ENCODE data around the gene ZNF534.
A peak's percentile ranks its signal among the peaks of the same experiment; 100 is the strongest.
"Not testable (repeated sequence)": the region's sequence is repeated elsewhere in the genome, so short reads cannot be mapped to it uniquely, and the experiment has no call there.

ZNF534 gene

GRCh38 chr19:52474351-52475127 lies 45.6 kb downstream of the ZNF534 start:
- H3K27ac ChIP-seq (ENCODE audit: low read length, poor library complexity, severe bottlenecking) = no peak overlapping the region
- no peak overlapping the region for H3K14ac ChIP-seq (ENCODE audit: low read length in 2 of 2)
- no peaks in the 10 kb centered on the region for H3K4me1 ChIP-seq (ENCODE audit: control insufficient read depth, insufficient read depth, low read depth, low read length)
- no peaks in the 10 kb centered on the region for H3K27me3 ChIP-seq (ENCODE audit: control insufficient read depth in 1 of 2, insufficient read depth in 1 of 2, low read length in 2 of 2)
- no peak overlapping the region for H3K23ac ChIP-seq (ENCODE audit: low read length in 2 of 2)
- 97% methylated on average over 3 of the region's 7 CpGs for WGBS
- H2AFZ ChIP-seq (ENCODE audit: low read depth, low read length) = no peak overlapping the region
- H2BK5ac ChIP-seq (ENCODE audit: low read depth, low read length, poor library complexity, severe bottlenecking) = no peak overlapping the region
- no peak overlapping the region for H3K4me2 ChIP-seq (ENCODE audit: low read length, poor library complexity, severe bottlenecking)
- peaks cover 1% of the 10 kb centered on the region for H3K79me1 ChIP-seq (replicated peaks; ENCODE audit: low read length, poor library complexity, severe bottlenecking)
- H2AK5ac ChIP-seq (ENCODE audit: low read length, severe bottlenecking) = no peak overlapping the region
- no peak for DNase-seq
- no peak overlapping the region for H3K18ac ChIP-seq (ENCODE audit: low read depth in 1 of 2, low read length in 2 of 2)
- H3K36me3 ChIP-seq (ENCODE audit: control insufficient read depth in 1 of 2, insufficient read depth in 2 of 2, low read depth in 1 of 2, low read length in 2 of 2) = no peaks in the 10 kb centered on the region
- no peak overlapping the region for H2BK120ac ChIP-seq (ENCODE audit: low read depth, low read length)
- H4K91ac ChIP-seq (ENCODE audit: low read length) = no peak overlapping the region
- H3K4me3 ChIP-seq (ENCODE audit: insufficient read depth in 1 of 2, low read depth in 1 of 2, low read length in 2 of 2) = peak overlapping the region in 1 of 2 experiments; percentile 46
- H2BK15ac ChIP-seq (ENCODE audit: low read depth, poor library complexity, severe bottlenecking) = no peak overlapping the region
- no peak overlapping the region for H4K8ac ChIP-seq (ENCODE audit: low read length)
- H2BK12ac ChIP-seq (ENCODE audit: low read length in 2 of 2) = no peak overlapping the region
- no peak overlapping the region for H3K9ac ChIP-seq (ENCODE audit: low read length)
- H3K4ac ChIP-seq (ENCODE audit: low read depth in 1 of 2, low read length in 2 of 2) = no peak overlapping the region
- H3K9me3 ChIP-seq (ENCODE audit: control insufficient read depth, low read length) = peaks cover 97% of the 10 kb centered on the region

- DNase-seq; H2BK5ac ChIP-seq (ENCODE audit: low read depth, low read length, poor library complexity, severe bottlenecking); H3K79me1 ChIP-seq (replicated peaks; ENCODE audit: low read length, poor library complexity, severe bottlenecking); H3K23ac ChIP-seq (ENCODE audit: low read length in 2 of 2); H2BK120ac ChIP-seq (ENCODE audit: low read depth, low read length); H3K27me3 ChIP-seq (ENCODE audit: control insufficient read depth in 1 of 2, insufficient read depth in 1 of 2, low read length in 2 of 2); H2AK5ac ChIP-seq (ENCODE audit: low read length, severe bottlenecking); H3K4me1 ChIP-seq (ENCODE audit: control insufficient read depth, insufficient read depth, low read depth, low read length); H3K36me3 ChIP-seq (ENCODE audit: control insufficient read depth in 1 of 2, insufficient read depth in 2 of 2, low read depth in 1 of 2, low read length in 2 of 2); H3K4me2 ChIP-seq (ENCODE audit: low read length, poor library complexity, severe bottlenecking); H2BK12ac ChIP-seq (ENCODE audit: low read length in 2 of 2); H3K27ac ChIP-seq (ENCODE audit: low read length, poor library complexity, severe bottlenecking); H3K4ac ChIP-seq (ENCODE audit: low read depth in 1 of 2, low read length in 2 of 2); H3K14ac ChIP-seq (ENCODE audit: low read length in 2 of 2); H3K4me3 ChIP-seq (ENCODE audit: insufficient read depth in 1 of 2, low read depth in 1 of 2, low read length in 2 of 2); H3K18ac ChIP-seq (ENCODE audit: low read depth in 1 of 2, low read length in 2 of 2); H4K91ac ChIP-seq (ENCODE audit: low read length); H2AFZ ChIP-seq (ENCODE audit: low read depth, low read length); H3K9ac ChIP-seq (ENCODE audit: low read length); H2BK15ac ChIP-seq (ENCODE audit: low read depth, poor library complexity, severe bottlenecking); H4K8ac ChIP-seq (ENCODE audit: low read length): not testable (repeated sequence)
- H3K9me3 ChIP-seq (ENCODE audit: control insufficient read depth, low read length) = peaks cover 63% of the 10 kb centered on the region
- WGBS = 24% methylated on average over 6 of the region's 7 CpGs
These were observed 55.3 kb downstream of the ZNF534 start for GRCh38 chr19:52484111-52484743.

DNA sequence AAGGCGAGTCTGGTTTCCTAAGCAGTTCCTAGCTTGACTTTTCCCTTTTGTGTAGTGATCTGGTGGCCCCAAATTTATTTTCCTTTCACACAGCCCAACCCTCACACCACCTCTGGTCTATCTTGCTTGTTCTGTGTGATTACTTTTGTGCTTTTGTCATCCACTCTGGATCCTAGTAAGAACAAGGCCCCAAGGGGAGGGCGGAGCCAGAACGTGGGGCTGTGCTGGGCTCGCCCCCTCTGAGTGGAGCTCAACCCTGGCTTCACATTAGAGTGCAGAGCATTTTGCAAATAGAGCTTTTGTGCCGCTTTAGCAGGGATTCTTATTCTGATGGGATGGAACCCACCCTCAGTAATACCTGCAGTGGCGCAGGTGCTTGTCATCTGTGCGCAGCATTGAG lies 56.1 kb downstream of the ZNF534 start:
- not testable (repeated sequence) for H3K4ac ChIP-seq (ENCODE audit: low read depth in 1 of 2, low read length in 2 of 2); H3K79me1 ChIP-seq (replicated peaks; ENCODE audit: low read length, poor library complexity, severe bottlenecking); H2BK12ac ChIP-seq (ENCODE audit: low read length in 2 of 2); H3K36me3 ChIP-seq (ENCODE audit: control insufficient read depth in 1 of 2, insufficient read depth in 2 of 2, low read depth in 1 of 2, low read length in 2 of 2); H3K27me3 ChIP-seq (ENCODE audit: control insufficient read depth in 1 of 2, insufficient read depth in 1 of 2, low read length in 2 of 2); DNase-seq; H3K14ac ChIP-seq (ENCODE audit: low read length in 2 of 2); H3K27ac ChIP-seq (ENCODE audit: low read length, poor library complexity, severe bottlenecking); H4K91ac ChIP-seq (ENCODE audit: low read length); H3K9ac ChIP-seq (ENCODE audit: low read length); H3K18ac ChIP-seq (ENCODE audit: low read depth in 1 of 2, low read length in 2 of 2); H3K4me2 ChIP-seq (ENCODE audit: low read length, poor library complexity, severe bottlenecking); H2AK5ac ChIP-seq (ENCODE audit: low read length, severe bottlenecking); H2BK15ac ChIP-seq (ENCODE audit: low read depth, poor library complexity, severe bottlenecking); H2AFZ ChIP-seq (ENCODE audit: low read depth, low read length); H3K4me3 ChIP-seq (ENCODE audit: insufficient read depth in 1 of 2, low read depth in 1 of 2, low read length in 2 of 2); H3K23ac ChIP-seq (ENCODE audit: low read length in 2 of 2); H2BK120ac ChIP-seq (ENCODE audit: low read depth, low read length); H2BK5ac ChIP-seq (ENCODE audit: low read depth, low read length, poor library complexity, severe bottlenecking); H3K4me1 ChIP-seq (ENCODE audit: control insufficient read depth, insufficient read depth, low read depth, low read length); H4K8ac ChIP-seq (ENCODE audit: low read length)
- H3K9me3 ChIP-seq (ENCODE audit: control insufficient read depth, low read length) = peaks cover 59% of the 10 kb centered on the region
- WGBS = 29% methylated on average over 6 of the region's 7 CpGs

GRCh38 chr19:52485561-52486240 lies 56.8 kb downstream of the ZNF534 start:
- H3K27ac ChIP-seq (ENCODE audit: low read length, poor library complexity, severe bottlenecking); H3K23ac ChIP-seq (ENCODE audit: low read length in 2 of 2); H3K18ac ChIP-seq (ENCODE audit: low read depth in 1 of 2, low read length in 2 of 2); H4K8ac ChIP-seq (ENCODE audit: low read length); H2BK5ac ChIP-seq (ENCODE audit: low read depth, low read length, poor library complexity, severe bottlenecking); H3K27me3 ChIP-seq (ENCODE audit: control insufficient read depth in 1 of 2, insufficient read depth in 1 of 2, low read length in 2 of 2); H2AK5ac ChIP-seq (ENCODE audit: low read length, severe bottlenecking); H3K9ac ChIP-seq (ENCODE audit: low read length); H3K4me1 ChIP-seq (ENCODE audit: control insufficient read depth, insufficient read depth, low read depth, low read length); H3K36me3 ChIP-seq (ENCODE audit: control insufficient read depth in 1 of 2, insufficient read depth in 2 of 2, low read depth in 1 of 2, low read length in 2 of 2); H2BK15ac ChIP-seq (ENCODE audit: low read depth, poor library complexity, severe bottlenecking); H2BK12ac ChIP-seq (ENCODE audit: low read length in 2 of 2); H3K4me2 ChIP-seq (ENCODE audit: low read length, poor library complexity, severe bottlenecking); H4K91ac ChIP-seq (ENCODE audit: low read length); H3K14ac ChIP-seq (ENCODE audit: low read length in 2 of 2); H3K79me1 ChIP-seq (replicated peaks; ENCODE audit: low read length, poor library complexity, severe bottlenecking); H2BK120ac ChIP-seq (ENCODE audit: low read depth, low read length); H3K4ac ChIP-seq (ENCODE audit: low read depth in 1 of 2, low read length in 2 of 2); DNase-seq; H2AFZ ChIP-seq (ENCODE audit: low read depth, low read length); H3K4me3 ChIP-seq (ENCODE audit: insufficient read depth in 1 of 2, low read depth in 1 of 2, low read length in 2 of 2): not testable (repeated sequence)
- WGBS = 20% methylated on average over 5 of the region's 8 CpGs
- H3K9me3 ChIP-seq (ENCODE audit: control insufficient read depth, low read length) = peaks cover 58% of the 10 kb centered on the region
